Stromal cell of bone marrow (primary cell): ENCODE results near the gene CD300LB.
"Not testable (repeated sequence)": the region's sequence is repeated elsewhere in the genome, so short reads cannot be mapped to it uniquely, and the experiment has no call there.

Experiments
- DNase-seq: peaks from one replicate; pipeline ENCODE4 v3.0.0-alpha.2; 2012; ENCODE audit warnings: low read depth

CD300LB gene

DNA sequence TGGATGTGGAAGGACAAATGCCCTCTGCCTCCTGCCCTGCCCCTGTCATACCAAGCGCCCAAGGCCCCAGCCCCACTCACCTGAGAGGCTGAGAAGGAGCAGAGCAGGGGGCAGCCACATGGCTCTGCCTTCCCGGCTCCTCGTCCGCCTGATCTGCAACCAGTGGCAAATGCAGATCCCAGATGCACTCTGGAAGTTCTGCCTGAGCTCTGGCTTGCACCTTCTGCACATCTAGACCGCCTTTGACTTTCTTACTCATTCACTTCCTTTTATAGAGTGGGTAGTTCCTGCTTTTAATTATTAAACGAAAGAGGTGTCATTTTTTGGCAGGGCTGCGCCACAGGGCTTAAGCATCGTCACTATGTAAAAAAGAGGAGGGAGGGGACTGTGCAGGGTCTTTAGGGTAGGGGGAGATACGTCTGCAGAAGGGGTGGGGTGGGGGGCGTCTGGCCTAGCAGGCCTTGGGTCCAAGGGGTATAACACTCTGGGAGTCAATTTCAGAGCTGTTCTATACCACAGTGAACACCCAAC, at the start of gene CD300LB:
CD300LB (minus strand) TSS at position 245 of the 531 bp plus-strand sequence; CDS start at position 120, 125 bp downstream.
- DNase-seq, result no peak

DNA sequence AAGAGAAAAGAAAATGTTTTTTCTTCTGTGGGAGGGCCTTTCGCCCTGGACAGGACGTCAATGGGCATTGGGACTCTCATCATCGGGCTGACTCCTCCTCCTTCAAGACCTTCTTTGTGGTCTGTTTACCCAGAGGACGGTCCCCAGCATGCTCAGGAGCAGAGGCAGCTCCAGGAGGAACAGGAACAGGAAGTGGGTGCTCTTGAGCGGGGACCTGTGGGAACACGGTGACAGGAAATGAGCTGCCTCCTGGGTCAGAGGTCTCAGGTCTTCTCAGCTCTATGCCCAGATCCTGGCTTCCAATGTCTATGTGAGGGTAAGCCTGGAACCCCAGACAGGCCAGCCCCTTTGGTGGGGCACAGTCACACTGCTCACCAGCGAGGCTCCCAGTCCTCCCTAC, 48.6 kb upstream of the CD300LB start:
- no peak for DNase-seq

DNA sequence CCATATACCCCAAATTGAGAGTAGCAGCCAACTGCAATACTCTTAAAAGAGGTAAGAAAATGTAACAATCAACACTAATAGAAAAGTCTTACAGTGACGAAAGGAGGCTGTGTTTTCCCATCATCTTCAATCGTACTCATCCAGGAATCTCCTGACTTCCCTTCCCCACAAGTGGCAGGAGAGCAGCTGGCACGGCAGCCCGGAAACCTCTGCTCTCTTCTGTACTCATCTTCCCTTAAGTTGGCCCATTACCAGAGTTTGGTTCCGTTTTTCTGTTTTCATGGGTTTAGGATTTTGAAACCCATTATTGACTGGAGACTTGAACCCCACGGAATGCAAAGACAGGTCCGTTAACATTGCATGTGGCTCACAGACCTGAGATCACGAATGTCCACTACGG, 47.7 kb upstream of the CD300LB start:
- no peak for DNase-seq

DNA sequence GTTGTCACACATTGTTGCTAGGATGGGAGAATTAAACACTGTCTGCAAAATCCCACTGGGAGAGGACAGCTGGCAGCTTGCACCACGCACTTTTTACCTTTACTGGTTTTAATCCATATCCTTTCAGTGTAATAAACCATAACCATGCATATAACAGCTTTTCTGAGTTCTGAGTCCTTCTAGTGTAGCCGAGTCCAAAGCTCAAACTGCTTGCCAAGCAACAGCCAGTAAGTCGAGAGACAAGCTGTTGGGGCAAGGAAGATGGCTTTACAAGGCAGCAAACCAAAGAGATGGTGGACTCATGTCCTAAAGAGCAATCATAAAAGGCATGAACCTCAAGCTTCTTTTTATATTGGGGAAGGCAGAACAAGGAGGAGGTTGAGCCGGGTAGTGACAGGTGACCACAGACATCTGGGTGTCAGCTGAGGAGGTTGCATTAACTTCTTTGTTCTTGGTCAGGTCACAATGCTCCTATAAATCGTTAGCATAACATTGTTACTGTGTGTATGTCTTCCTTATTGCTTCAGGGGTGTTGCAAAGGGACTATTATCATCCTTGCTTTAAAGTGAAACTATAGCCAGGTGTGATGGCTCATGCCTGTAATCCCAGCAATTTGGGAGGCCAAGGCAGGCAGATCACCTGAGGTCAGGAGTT, 43.3 kb upstream of the CD300LB start:
- DNase-seq, result no peak

DNA sequence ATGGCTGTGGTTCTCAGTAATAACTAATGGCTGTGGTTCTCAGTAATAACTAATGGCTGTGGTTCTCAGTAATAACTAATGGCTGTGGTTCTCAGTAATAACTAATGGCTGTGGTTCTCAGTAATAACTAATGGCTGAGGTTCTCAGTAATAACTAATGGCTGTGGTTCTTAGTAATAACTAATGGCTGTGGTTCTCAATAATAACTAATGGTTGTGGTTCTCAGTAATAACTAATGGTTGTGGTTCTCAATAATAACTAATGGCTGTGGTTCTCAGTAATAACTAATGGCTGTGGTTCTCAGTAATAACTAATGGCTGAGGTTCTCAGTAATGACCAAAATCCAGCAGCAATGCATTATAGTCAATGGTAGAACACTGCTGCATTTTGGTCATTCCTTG, 42.4 kb upstream of the CD300LB start:
- not testable (repeated sequence) for DNase-seq

DNA sequence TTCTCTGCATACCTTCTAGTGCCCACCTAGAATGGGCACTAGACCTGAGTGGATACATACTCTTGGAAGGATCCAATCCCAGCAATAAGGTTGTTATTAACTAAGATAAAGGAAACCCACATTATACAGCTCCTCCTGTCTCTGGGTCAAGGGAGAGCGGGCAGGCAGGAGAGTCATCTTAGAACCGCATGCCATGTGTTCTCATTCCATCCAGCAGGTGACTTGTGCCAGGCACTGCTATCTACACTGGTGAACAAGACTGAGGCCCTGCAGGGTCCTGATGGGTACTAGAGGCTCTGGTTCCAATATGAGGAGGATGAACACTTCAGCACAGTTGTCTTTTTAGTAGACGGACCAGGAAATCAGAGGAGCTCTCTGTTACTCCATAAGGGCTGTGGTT, 41.9 kb upstream of the CD300LB start:
- no peak for DNase-seq

DNA sequence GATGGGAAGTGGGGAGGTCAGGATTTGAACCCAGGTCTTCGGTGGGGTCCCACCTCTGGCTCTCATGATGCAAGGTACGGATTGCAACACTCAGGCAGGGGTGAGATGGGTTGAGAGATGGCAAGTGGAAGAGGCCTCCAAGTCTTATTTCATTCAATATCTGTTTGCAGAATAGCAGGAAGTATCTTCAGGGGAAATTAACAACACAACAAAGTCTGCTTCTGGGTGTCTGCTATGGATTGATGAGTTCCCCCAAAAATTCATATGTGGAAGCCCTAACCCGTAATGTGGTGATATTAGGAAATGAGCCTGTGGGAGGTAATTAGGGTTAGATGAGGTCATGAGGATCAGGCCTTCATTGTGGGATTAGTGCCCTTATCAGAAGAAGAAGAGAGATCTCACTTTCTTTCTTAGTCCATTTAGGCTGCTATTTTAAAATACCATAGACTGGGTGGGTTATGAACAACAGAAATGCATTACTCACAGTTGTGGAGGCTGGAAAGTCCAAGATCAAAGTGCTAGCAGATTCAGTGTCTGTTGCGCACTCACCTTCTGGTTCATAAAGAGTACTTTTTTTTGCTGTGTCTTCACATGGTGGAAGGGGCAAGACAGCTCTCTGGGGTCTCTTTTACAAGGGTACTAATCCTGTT, 40.5 kb upstream of the CD300LB start:
- no peak for DNase-seq

DNA sequence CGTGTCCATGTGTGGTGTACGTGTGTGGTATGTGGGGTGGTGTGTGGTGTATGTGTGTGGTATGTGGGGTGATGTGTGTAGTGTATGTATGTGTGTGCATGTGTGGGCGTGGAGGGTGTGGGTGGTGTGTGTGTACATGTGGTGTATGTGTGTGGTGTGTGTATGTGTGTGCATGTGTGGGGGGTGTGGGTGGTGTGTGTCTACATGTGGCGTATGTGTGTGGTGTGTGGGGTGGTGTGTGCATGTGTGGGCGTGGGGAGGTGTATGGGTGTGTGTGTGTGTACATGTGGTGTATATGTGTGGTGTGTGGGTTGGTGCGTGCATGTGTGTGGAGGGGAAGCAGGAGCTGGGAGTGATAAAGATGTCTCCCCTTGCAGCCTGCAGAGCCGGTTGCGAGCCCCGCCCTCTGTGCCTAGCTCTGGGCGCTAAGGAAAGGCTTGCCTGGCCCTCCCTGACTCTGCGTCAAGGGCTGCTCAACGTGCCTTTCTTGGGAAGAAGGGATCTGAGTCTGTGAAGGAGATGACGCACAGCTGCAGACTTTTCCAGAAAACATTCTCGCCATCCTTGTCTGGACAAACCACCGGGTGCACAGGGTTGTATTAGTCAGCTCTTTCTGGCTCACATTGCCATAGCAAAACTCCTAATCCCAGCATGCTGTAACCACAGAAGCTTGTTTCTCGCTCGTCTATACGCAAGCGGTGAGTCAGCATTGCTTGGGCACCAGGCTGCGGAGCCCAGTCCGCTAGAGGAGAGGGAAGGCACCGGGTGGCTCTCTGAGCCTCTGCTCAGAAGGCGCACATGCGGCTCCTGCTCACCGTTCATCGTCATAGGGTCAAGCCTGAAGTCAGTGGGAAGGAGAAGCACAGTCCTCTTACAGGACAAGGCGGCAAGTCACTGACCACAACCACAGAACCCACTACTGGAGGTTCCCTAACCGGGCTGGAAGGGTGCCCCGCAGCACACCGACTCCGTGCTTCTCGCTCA, 38.0 kb upstream of the CD300LB start:
- peak; percentile 99 for DNase-seq

DNA sequence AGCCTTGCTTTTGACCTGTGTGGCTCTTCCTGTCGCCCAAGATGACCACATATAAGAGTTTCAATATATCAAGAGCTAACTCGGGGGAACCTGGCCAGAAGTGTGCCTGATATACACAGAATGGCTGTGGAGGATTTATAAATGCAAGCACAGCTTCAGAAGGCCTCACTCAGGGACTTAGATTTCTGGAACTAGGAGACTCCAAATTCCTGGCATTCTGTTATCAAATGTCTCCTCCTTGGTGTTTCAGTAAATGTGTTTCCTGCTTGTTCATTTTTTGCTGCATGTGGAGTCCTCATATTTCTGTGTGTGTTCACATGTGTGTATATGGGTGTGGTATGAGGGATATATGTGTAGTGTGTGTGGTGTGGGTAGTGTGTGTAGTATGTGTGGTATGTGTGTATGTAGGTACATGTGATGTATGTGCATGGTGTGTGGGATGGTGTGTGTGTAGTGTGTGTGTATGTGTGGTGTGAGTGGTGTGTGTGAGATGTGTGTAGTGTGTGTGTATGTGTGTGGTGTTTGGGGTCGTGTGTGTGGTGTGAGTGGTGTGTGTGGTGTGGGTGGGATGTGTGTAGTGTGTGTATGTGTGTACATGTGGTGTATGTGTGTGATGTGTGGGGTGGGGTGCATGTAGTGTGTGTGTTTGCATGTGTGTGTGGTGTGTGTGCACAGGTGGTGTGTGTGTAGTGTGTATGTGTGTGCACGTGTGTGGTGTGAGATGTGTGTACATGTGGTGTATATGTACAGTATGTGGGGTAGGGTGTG, 37.0 kb upstream of the CD300LB start:
- no peak for DNase-seq

DNA sequence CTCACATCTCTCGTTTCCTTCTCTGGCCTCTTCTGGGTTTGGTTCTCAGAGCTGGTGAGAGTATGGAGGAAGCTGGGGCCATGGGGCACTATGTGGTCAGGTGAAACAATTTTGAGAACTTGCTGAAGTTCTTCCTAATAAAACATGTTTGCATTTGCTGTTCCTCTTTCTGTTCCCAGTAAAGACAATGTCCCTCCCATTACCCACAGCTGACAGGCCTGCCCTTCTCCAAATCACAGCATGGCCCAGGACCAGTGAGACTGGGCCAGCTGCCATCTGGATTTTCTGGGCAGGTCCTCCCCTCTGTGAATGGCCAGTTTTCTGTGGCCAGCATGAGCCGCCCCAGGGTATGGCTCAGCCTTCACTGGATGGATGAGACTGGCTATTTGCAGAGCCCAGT, 36.1 kb upstream of the CD300LB start, which contains the start of gene CD300H:
CD300H (minus strand) TSS at position 113 of the 400 bp plus-strand sequence.
- DNase-seq, result no peak

DNA sequence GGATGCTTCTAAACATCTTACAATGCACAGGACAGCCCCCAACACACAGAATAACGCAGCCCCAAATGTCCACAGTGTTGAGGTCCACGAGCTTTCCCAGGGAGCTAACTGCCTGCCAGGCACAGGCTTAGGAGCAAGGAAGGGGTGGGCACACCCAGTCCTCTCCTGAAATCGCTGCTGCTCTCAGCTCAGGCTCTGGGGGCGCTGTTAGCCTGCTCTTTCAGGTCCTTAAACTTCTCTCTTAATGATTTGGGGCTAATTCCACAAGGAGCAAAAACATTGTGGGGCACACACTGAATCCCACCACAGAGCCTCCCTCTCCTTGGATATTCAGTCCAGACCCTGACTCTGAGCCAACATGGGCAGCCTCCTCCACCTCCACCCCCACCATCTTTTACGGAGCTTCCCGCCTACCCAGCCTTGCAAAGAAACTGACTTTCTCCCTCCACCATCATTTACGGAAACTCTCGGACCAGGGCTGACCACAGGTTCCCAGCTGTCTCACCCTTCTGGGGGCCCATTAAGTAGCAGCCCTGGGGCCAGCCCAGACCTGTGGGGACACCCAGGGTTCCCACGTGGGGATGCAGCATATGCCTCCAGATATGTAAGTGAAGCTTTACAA, 35.0 kb upstream of the CD300LB start:
- no peak for DNase-seq

DNA sequence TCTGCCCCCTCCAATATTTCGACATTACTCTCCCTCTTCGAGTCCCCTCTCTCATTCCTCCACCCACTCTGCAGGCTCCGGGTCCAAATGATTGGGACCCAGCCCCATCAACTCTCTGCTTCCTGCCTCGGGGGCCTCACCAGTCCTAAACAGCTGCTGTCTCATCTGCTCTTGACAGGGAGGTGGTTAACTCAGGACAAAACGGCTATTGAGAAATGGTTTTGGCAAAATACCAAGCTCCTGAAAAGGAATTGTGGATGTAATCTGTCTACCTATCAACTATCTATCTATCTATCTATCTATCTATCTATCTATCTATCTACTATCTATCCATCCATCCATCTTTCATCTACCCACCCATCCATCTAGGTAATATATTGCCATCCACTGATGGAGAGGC, 33.9 kb upstream of the CD300LB start:
- no peak for DNase-seq

DNA sequence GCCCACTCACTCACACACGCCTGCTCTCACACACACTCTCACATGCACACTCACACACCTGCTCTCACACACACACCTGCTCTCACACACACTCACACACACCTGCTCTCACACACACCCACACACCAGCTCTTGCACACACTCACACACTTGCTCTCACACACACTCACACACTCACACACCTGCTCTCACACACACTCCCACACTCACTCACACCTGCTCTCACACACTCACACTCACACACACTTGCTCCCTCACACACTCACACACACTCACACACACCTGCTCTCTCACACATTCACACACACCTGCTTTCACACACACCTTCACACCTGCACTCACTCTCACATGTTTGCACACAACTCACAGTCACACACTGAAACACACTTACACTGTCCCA, 32.1 kb upstream of the CD300LB start:
- DNase-seq, result no peak

DNA sequence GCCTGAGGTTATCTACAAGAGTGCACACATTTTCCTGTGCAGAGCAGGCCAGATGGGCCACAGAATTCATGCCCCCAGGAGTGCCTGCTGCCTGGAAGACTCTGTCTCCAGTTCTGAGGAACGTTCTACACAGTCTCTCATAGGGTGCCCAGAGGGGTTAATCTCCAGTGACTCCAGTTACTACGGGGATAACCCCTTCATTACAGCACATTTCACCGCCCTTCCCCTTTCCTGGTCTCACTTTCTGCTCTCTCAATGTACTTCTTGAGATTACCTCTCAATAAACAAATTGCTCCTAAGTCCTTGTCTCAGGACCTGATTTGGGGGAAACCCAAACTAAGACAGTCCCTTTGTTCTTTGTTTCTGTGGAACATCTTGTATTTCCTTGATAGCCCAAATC, 30.3 kb upstream of the CD300LB start:
- DNase-seq, result no peak

DNA sequence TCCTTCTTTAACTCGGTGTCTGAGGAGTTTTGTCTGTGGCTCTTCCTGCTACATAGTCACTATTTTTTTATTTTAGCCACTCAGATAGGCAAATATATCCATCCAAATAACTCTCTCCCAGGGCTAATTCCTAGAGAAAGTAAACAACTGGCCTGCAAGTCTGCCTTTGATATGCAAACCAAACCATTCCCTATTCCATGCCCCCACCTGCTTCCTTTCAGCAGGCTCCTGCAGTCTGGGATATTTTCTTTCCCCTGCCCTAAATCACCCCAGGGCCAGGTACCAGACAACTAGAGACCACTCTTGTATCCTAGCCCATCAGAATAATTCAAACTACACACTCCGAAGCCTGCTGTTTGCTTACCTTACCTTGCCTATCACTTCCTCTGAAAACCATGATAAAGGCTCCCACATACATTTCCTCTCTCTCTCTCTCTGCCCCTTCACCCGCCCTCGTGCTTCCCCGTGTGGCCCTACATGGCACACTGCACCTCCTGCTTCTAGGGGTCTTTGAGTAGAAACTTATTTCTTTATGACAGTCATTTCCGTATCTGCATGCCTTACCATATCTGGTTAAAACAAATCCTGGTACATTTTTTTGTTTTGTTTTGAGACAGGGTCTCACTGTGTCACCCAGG, 27.7 kb upstream of the CD300LB start:
- DNase-seq, result no peak

DNA sequence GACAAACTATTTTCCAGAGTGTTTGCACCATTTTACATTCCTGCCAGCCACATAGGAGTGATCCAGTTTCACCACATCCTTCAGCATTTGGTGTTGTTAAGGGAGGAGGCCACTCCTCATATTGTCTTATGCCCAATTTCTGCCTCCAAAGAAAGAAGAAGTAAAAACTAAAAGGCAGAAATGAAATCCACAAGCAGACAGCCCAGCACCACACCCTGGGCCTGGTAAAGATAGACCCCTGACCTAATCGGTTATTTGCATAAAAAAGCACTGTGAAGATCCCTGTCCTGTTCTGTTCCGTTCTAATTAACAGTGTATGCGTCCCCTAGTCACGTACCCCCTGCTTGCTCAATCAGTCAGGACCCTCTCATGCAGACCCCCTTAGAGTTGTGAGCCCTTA, 27.1 kb upstream of the CD300LB start:
- DNase-seq, result not testable (repeated sequence)

DNA sequence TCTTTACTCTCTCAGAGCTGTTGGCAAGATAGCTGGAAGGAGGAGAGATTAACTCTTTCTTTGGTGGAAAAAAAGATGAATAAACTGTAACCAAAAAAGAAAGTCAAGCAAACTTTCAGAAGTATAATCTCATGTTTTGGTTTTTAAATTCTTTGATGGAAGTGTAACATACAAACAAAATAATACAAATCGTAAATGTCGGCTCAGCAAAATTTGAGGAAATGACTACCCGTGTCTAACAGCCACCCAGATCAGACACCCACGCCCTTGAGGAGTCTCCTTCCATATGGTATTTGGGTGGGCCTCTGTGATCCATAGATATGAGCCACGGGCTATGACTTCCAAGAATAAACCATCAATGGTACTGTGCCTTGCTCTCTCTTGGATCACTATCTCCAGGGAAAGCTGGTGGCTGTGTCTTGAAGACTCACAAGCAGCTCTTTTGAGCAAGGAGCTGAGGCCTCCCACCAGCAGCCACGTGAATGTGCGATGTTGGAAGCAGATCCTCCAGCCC, 24.2 kb upstream of the CD300LB start:
- DNase-seq, result no peak

DNA sequence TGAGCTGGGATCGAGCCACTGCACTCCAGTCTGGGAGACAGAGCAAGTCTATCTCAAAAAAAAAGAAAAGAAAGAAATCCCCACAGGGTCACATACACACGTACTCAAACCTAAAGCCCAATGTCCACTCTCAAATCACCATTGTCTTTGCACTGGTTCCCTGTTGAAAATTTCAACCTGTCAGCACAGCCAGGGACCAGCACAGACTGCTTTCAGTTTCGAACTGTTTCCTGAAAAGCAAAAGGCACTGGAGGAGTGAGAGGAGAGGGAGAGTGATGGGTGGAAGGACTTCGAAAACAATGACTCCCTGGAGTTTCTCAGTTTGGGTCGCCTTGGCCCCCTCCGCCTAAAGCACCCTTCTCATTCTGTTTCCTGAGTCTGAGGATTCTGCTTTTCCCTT, 23.6 kb upstream of the CD300LB start:
- DNase-seq, result no peak

DNA sequence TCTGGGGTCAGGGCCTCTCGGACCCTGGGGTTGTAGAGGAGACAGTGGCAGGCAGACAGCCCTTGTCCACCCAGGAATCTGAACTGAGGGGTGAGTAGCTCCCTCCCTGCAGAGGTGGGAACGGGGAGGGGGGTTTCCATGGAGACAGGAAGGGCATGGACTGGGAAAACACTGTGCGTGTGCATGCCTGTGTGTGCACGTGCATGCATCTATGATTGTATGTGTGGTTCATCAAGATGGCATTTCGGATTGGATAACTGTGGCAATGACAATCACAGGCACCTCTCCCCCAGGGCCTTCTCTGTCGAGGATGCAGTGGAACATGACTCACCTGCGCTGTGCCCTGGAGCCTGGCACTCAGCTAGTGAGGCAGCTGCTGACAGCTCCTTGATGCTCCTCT, 20.8 kb upstream of the CD300LB start:
- DNase-seq, result no peak

DNA sequence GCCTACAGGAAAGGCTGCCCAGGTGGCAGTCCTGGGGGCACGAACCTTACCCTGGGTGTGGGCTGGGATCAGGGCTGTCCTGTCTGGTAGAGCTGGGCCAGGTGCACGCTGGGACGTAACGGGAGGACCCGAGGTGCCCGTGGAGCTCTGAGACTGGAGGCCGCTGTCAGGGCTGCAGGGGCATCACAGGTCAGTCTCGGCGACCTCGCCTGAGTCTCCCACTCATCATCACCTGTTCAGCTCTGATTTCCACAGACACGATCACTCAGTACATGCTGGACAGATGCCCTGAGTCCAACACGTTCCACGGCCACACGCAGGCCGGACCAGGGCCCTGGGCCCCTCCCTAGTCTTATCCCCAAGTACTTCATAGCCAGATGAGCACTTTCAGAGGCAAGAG, 19.3 kb upstream of the CD300LB start:
- DNase-seq, result no peak

DNA sequence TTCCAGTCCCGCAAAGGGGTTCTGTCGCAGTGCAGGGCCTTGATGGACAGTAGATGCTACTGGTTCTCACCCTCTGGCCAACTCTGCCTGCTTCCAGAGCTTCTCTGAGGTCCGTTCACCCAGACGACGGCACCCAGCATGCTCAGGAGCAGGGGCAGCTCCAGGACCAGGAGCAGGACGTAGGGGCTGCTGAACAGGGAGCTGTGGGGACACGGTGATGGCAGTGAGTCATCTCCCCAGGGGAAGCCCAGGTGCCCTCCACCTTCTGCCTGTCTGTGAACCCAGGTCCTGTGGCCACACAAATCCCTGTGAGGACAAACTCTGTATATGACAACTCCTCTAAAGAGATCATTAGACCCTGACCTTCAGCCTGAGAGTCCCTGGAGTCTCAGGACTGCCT, 18.1 kb upstream of the CD300LB start:
- DNase-seq, result no peak
